GM19324 (cell line): ENCODE results near the gene STPG3.

Experiments used
- ATAC-seq: cut with Tn5 transposase; IDR thresholded peaks from one replicate; pipeline ENCODE4 v1.9.1; 2021; ENCODE audit warnings: mild to moderate bottlenecking, moderate library complexity; ENCODE audit not compliant: unreplicated experiment, low FRiP score

The STPG3 gene

DNA sequence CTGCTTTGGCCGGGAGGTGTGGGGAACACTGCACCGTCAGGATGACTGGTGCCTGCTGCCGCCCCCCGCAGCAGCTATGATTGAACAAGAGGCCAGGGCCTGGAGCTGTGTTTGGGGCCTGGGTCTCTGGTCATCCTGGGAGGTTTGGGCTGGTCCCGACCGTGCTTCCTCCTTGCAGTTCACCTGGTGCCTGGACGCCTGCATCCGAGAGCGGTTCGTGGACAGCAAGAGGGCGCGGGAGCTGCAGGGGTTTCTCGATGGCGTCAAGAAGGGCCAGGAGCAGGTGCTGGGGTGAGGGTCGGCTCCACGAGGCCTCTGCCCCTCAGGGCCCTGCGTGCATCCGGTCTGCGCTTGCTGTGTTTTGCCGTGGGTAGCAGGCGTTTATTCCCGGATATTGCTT lies 13.0 kb downstream of the STPG3 start:
- ATAC-seq, result no peak

DNA sequence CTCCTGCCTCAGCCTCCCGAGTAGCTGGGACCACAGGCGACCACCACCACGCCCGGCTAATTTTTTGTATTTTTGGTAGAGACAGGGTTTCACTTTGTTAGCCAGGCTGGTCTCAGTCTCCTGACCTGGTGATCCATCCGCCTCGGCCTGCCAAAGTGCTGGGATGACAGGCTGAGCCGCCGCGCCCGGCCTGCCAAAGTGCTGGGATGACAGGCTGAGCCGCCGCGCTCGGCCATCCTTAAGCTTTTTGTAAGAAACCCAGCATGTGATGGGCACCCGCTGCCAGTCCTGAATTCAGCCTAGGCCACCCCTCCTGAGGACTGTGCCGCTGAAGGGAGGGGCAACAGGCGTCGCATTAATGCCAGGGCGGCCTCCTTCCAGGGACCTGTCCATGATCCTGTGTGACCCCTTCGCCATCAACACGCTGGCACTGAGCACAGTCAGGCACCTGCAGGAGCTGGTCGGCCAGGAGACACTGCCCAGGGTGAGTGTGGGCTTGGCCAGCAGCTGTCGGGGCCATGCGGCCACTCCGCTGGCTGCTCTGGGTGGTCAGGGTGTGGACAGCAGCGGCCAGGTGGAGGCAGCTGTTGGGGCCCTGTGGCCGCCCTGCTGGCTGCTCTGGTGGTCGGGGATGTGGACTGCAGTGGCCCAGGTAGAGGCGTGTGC lies 14.5 kb downstream of the STPG3 start:
- ATAC-seq, result no peak

DNA sequence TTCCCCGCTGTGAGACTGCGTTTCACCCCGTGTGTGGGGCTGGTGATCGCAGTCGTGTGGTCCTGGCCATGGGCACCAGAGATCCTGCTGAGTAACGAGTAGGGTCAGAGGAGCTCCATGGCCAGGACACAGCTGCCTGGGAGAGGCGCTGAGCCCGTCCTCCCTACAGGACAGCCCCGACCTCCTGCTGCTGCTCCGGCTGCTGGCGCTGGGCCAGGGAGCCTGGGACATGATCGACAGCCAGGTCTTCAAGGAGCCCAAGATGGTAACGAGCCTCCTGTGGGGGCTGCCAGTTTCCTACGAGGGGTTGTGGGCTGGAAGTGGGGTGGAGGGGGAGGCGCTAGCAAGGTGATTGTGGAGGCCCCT lies 15.1 kb downstream of the STPG3 start:
- ATAC-seq, result no peak

DNA sequence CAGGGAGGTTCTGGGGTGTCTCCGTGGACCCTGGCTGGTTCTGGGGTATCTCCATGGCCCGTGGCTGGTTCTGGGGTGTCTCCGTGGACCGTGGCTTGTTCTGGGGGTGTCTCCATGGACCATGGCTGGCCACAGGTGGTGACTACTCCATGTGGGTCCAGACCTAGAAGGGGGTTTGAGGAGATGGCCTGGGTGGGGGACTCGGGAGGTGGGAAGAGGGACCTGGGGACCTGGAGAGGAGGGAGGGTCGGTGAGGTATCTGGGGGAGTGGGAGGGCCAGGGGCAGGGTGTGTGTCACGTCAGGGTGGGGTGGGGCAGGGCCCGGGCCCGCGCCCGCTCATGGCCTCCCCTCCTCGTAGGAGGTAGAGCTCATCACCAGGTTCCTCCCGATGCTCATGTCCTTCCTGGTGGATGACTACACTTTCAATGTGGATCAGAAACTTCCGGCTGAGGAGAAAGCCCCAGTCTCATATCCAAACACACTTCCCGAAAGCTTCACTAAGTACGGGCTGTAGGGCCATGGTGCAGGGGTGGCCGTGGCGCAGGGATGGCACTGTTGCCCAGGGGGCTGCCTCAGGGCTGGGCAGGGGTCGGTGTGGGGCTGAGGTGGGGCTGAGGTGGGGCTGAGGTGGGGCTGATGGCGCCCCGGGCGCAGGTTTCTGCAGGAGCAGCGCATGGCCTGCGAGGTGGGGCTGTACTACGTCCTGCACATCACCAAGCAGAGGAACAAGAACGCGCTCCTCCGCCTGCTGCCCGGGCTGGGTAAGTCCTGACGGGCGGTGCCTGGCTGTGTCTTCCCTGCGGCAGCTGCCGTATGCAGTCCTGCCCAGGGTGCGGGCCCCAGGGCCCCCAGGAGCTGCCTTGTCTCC lies 15.7 kb downstream of the STPG3 start:
- no peak for ATAC-seq

DNA sequence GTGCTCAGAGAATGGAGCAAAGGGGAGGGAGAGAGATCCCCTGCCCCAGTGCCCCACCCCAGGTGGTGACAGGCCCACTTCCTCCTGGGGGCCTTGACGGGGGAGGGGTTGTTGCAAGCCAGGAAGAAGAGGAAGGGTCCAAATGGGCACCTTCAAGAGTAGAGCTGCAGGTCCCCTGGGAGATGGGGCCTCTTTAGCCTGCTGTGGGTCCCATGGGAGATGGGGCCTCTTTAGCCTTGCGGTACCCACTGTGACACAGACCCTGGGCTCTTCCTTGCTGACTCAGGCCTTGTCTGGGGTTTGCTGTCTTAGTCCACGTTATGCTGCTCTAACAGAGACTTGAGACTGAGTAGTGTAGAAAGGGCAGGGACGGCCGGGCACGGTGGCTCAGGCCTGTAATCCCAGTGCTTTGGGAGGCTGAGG lies 16.9 kb downstream of the STPG3 start:
- no peak for ATAC-seq

DNA sequence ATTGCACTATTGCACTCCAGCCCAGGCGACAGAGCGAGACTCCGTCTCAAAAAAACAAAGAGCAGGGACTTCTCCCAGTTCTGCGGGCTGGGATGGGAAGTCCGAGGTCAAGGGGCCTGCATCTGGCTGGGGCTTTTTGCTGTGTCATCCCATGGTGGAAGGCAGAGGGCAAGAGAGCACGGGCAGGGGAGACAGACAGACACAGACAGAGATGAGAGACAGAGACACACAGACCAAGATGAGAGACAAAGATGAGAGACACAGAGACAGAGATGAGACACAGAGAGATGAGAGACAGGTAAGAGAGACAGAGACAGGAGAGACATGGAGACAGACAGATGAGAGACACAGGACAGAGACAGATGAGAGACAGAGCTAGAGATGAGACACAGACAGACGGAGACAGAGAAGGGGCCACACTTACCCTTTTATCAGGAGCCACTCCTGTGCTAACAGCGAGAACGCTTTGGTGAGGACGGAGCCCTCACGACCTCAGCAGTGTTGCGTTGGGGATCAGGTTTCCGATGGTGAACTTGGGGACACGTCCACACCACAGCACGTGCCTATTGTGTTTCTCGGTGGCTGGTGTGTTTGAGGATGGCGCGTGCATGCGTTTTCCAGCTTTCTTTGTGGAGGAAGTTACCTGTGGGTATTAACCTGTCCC lies 17.6 kb downstream of the STPG3 start:
- ATAC-seq, result no peak

DNA sequence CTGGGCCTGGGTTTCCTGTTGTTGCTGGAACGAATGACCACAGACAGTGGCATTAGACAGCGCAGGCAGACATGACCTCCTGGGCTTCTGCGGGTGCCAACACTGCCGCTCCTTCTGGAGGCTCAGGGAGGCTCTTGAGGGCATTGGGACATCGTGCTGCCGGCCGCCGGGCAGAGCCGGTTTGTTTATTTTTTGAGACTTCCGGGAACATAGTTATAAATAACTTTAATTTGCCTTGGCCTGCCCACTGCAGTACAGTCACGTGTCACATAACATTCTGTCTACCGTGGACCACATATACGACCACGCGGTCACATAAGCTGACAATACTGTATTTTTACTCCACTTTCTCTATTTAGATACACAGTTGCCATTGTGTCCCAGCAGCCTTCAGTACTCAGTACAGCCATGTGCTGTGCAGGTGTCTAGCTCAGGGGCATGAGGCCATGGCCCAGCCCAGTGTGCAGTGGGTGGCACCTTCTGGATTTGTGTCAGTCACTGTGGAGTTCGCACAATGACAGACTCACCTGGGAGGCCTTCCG lies 18.2 kb downstream of the STPG3 start:
- peak; percentile 54 for ATAC-seq

DNA sequence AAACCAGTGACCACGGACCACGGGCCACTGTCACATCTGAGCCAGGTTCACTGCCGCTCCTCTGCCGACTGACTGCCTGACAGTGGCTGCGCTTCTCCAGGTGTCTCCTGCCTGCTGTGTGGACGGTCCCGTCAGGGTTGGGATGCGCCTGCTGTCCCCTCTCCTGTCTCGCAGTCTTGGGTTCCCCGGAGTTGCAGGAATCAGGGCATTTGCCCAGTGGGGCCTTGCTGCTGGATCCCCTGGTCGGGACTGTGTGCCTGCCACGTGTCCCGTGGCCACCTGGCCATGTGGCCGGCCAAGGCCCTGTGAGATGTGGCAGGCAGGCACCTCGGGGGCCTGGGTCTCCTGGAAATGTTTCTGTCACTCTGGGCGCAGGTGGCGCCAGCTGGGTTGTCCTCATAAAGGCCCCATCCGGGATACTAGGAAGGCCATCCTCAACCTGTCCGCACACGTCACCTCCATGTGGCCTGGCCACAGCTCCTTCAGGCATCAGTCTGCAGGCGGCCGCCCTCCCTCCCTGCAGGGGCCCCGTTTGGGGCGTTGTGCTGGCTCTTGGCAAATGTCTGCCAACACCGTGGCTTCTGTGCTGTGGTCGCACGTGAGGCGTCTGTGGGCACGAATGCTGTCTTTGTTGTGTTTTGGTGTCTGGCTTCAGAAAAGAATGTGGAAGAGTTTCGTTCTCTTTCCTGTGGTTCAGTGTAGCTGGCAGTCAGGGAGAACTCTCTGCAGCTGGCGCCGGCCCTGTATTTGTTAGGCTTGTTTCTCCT lies 20.0 kb downstream of the STPG3 start:
- no peak for ATAC-seq

DNA sequence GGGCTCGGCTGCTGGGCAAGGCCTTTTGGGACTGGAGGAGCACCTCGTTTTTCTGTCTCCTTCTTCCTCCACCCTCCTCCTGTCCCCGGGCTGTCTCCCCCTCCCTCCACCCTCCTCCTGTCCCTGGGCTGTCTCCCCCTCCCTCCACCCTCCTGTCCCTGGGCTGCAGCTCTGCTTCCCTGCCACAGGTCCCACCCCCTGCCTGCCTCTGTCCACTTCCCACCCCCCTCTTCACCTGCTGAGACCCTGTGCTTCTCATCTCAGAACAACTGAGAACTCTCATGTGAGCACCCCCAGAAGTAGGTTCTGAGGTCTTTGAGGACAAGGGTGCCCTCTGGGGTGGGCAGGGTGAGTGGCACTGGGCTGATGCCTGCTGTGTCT lies 20.6 kb downstream of the STPG3 start:
- ATAC-seq, result no peak

DNA sequence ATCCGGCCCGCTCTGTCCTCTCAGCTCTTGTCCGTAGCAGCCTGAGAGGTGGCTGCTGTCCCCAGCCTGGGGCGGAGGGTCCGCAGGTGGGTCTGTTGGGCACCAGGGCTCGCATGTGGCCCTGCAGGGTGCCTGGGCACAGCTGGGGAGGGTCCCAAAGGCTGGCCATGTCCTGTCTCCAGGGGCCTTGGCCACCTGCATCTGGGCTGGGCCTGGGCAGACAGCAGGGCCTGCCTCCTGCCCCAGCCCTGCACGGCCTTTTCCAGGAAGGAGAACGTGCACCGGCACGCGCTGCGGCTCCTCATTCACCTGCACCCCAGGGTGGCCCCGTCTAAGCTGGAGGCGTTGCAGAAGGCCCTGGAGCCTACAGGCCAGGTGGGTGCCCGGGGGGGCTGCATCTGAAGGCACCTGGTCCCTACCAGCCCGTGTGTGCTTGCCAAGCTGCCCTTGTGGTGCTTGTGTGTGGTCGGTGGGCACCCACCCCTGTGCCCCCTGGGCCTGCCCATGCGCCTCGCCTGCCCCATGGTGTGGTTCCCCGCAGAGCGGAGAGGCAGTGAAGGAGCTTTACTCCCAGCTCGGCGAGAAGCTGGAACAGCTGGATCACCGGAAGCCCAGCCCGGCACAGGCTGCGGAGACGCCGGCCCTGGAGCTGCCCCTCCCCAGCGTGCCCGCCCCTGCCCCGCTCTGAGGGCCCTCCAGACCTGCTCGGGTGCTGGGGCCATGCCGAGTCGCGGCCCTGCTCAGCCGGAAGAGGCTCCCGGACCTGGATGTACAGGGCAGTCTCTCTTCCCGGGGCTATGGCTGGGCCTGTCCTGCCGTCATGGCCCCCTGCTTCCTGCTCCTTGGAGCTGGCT lies 21.4 kb downstream of the STPG3 start:
- ATAC-seq, result no peak

DNA sequence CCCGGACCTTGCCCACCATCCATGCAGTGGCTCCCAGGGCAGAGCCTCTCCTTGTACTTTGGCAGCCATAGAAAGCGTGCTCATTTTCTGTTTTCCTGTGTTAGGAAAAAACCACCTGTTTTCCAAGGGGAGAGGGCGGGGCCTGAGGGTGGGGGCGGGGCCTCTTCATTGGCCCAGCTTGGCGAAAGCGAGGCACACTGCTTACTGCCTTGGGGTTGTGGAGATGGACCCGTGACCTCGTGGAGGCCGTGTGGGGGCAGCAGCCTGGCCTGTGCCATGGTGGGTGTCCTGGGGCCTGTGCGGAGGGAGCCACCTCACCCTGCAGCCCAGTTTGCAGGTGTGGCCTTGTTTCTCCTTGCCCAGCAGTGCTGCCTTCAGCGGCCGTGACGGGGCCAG lies 22.0 kb downstream of the STPG3 start:
- no peak for ATAC-seq

DNA sequence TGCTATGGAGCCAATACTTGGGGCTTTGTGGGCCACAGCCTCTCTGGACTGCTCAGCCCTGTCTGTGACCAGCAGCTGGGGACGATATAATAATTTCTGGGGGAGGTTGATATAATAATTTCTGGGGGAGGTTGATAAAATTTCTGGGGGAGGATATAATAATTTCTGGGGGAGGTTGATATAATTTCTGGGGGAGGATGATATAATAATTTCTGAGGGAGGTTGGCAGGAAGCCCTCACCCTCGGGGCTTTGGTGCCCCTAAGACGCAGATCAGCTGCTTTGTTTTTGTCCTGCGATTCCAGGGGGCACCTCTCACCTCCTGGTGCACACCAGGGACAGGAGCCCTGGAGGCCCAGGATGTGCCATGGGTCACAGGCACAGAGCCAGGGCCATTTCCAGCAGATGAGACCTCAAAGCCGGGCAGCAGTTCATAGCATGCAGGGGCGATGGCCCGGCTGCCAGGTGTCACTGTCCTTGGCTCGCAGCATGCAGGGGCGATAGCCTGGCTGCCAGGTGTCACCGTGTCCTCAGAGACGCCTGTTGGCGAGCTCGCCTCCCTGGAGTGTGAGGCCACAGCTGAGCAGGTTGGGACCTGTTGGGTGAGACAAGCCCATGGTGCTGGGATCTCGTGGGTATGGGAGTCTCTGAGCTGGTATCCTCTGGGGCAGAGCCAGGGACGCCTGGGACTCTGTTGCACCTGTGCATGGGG lies 22.7 kb downstream of the STPG3 start:
- ATAC-seq, result no peak

DNA sequence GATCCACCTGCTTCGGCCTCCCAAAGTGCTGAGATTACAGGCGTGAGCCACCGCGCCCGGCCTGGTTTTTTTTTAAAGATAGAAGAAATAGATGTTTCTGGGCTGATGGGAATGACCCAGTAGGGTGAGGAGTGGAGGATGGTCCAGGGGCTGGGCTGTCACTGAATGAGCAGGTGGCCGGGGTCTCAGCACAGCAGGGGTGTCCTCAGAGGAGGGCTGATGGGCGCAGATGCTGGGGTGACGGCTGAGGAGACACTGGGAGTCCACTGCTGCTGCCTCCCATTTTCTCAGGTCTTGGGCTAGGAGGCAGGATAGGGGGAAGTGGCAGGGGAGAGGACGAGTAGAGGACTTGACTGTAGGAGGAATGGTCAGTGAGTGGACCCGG lies 24.1 kb downstream of the STPG3 start:
- no peak for ATAC-seq

DNA sequence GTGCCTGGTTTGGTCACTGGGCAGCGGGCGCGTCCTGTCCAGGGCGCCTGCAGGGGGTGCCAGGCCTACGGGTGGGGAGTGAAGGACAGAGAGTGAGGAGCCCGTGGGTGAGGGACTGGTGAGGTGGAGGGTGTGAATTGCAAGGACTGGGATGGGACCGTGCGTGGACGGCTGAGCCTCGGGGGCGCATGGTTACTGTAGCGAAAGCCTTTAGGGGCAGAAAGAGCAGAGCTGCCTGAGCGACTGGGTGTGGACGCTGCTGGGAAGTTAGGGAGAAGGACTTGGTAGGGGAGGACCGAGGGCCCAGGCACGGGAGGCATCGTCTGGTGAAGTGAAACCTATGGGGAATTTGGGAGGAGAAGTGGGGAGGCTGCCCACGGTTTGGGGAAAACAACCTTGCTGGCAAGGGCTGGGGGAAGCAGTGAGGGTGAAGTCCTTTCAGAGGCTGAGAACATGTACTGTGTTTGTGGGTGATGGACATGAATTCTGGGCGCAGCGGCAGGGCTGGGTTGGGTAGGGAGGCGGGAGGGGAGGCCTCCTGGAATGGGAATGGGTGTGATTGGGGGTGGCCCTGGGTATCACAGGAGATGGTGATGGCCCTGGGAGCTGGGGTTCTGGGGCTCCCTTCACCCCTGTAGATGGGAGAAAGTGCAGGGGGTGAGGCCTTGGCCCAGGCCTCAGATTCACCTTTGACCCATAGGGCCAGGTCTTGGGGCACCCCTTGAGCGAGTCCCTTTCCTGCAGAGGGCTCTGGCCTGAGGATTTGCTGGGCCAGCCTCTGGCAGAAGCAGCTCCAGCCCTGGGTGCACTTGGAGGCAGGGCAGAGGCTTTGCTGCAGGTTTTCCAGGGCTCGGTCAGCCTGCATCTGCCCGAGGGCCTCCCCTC lies 24.7 kb downstream of the STPG3 start:
- no peak for ATAC-seq

DNA sequence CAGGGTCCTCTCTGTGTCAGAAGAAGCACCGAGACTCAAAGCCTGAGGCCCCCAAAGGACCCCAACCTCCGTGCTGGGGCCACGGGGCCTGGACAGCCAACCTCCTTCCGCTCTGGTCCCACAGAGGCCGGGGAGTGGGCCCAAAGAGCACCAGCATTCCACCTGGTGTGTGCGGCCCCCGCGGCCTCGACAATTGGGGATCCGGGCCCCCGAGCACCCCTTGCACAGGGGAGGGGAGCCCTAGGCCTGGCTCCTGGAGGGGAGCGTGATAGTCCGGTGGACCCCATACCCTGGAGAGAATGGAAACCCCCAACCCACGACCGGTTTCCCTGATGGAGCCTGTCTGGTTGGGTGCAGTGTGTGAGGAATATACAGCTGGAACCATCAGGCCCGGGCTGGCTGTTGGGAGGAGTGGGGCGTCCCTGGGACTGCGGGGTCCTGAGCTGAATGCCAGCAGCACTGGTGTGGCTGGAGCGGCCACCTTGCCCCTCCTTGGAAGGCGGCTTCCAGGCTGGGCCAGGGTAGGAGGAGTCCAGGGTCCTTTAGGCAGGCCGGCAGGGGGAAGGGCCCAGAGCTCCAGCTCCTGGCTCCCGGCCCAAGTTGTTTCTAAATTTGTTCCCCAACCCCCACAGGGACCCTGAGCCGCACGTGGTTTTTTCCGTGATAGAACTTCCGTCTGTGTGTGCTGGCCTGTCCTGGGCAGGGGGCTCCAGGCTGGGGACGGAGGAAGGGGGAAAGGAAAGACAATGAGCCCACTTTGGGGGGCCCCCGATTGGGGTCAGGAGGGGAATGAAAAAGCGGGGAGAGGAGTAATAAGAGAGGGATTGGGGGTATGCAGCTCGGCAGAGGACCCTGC lies 25.6 kb downstream of the STPG3 start:
- no peak for ATAC-seq

DNA sequence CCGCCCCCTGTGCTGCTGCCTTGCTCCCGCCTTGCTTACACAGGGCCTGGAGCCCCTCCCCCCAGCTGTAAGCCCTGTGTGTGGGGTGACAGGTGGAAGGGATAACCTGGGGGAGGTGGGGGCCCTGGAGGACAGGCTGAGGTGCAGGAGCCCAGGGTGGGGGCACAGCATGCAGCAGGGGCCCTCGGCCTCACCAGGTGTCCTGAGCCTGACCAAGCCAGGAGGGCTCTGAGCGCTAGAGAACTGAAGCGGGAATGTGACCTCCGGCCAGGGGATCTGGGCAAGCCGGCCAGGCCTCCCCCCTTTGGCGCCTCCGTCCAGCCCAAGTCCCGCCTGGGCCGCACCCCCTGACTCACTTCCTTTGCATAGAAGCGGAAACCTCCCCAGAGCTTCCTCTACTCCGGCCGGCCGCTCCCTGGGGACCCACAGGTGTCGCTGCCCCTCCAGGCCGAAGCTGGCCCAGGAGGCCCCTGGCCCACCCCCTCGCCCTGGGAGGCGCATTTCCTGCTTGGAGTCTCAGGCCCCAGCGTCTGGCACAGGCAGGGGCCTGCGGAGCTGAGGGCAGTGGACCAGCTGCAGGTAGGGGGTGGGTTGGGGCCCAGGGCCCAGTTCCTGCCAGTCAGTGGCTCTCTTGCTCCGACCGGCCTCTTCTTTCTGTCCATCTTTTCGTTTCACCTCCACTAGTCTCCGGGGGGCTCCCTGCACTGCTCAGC lies 26.4 kb downstream of the STPG3 start, which contains the start of gene TOR4A:
Gene TOR4A, plus strand, starts transcription at position 398 of the 713 bp plus-strand sequence. CDS start 964 bp downstream, outside the sequence.
- ATAC-seq, result peak; percentile 76
